Mesendoderm (in vitro differentiated cells): ENCODE results near the gene SP140.

Experiments used
- DNase-seq: peaks from one replicate; pipeline ENCODE4 v3.0.0; 2013
- H2AK5ac ChIP-seq: 2 replicates; pipeline ENCODE4 v1.6.1; 2013; ENCODE audit warnings: low read length, inconsistent platforms
- H2BK120ac ChIP-seq: 2 replicates; pipeline ENCODE4 v1.6.1; 2013; ENCODE audit warnings: low read depth, mild to moderate bottlenecking, low read length, moderate library complexity, mixed read lengths
- H2BK15ac ChIP-seq: replicated peaks from 2 replicates; pipeline ENCODE4 v1.6.1; 2013; ENCODE audit warnings: low read depth, mild to moderate bottlenecking, moderate library complexity
- H2BK5ac ChIP-seq: 2 replicates; pipeline ENCODE4 v1.6.1; 2013; ENCODE audit warnings: low read length, inconsistent platforms
- H3K18ac ChIP-seq: 2 replicates; pipeline ENCODE4 v1.6.1; 2013; ENCODE audit warnings: mild to moderate bottlenecking, low read length, mixed read lengths
- H3K23ac ChIP-seq: one replicate; pipeline ENCODE4 v1.6.1; 2013; ENCODE audit warnings: low read length
- H3K27ac ChIP-seq: 2 replicates; pipeline ENCODE4 v1.5.1; 2013; ENCODE audit warnings: low read depth, mild to moderate bottlenecking, inconsistent platforms, low read length, moderate library complexity
- H3K27me3 ChIP-seq: 2 replicates; pipeline ENCODE4 v1.6.1; 2013; ENCODE audit warnings: low read length, control low read depth, mild to moderate bottlenecking, inconsistent platforms; ENCODE audit not compliant: insufficient read depth, poor library complexity
- H3K36me3 ChIP-seq: 2 replicates; pipeline ENCODE4 v1.6.1; 2013; ENCODE audit warnings: low read length, inconsistent platforms; ENCODE audit not compliant: control insufficient read depth, insufficient read depth
- H3K4ac ChIP-seq: one replicate; pipeline ENCODE4 v1.6.1; 2013; ENCODE audit warnings: low read depth, mild to moderate bottlenecking, low read length, moderate library complexity
- H3K4me1 ChIP-seq: 2 replicates; pipeline ENCODE4 v1.6.1; 2013; ENCODE audit warnings: low read depth, low read length, inconsistent platforms; ENCODE audit not compliant: control insufficient read depth
- H3K4me2 ChIP-seq: 2 replicates; pipeline ENCODE4 v1.6.1; 2013; ENCODE audit warnings: low read length
- H3K4me3 ChIP-seq: 2 replicates; pipeline ENCODE4 v1.5.1; 2013; ENCODE audit warnings: mild to moderate bottlenecking, low read length
- H3K56ac ChIP-seq: one replicate; pipeline ENCODE4 v1.6.1; 2013; ENCODE audit warnings: low read length
- H3K79me1 ChIP-seq: 2 replicates; pipeline ENCODE4 v1.6.1; 2013; ENCODE audit warnings: low read length, inconsistent platforms
- H3K79me2 ChIP-seq: 2 replicates; pipeline ENCODE4 v1.6.1; 2013; ENCODE audit warnings: mild to moderate bottlenecking, low read length; ENCODE audit not compliant: control insufficient read depth, insufficient read depth
- H3K9ac ChIP-seq: 2 replicates; pipeline ENCODE4 v1.6.1; 2013; ENCODE audit warnings: low read length, inconsistent platforms
- H4K5ac ChIP-seq: one replicate; pipeline ENCODE4 v1.6.1; 2013; ENCODE audit warnings: low read length
- H4K8ac ChIP-seq: one replicate; pipeline ENCODE4 v1.6.1; 2013; ENCODE audit warnings: low read depth, mild to moderate bottlenecking, control low read depth, low read length, moderate library complexity
- WGBS: extraction: QIAGEN DNeasy Blood & Tissue Kit; methylation state at CpG from one replicate; pipeline ENCODE4 v1.1.7; 2013; ENCODE audit warnings: low lambda C conversion rate, missing lambda C conversion rate; ENCODE audit not compliant: insufficient coverage; ENCODE audit errors: extremely low coverage; 5-methylcytosine and 5-hydroxymethylcytosine counted together

The SP140 gene

DNA sequence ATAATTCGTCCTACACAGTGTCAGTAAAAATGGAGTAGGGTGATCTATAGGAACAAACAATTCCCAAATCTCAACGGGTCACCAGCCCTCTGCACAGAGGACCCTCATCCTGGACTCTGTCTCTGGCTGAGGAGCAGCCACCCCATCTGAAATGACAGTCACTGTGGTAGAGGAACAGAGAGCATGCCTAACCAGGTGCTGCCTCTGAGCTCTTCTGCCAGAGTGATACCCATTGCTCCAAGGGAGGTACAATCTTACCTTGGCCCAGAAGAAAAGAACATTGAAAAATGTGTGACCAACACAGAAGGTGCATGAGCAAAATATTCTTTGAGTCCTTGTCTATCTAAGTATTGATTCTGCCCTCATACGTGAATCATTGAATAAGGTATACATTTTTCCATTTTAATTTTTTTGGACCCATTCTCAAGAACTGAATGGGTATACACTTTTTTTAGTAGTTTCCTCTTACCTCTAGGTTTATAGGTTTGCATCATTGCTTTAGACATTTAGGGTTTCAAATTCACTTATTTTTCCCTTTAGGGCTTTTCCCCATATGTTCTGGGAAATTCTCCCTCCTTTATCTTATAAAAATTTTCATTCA, 8.7 kb downstream of the SP140 start:
- H3K79me2 ChIP-seq: no peaks in the 10 kb centered on the region
- no peak overlapping the region for H3K9ac ChIP-seq
- DNase-seq: no peak
- no peak overlapping the region for H2BK120ac ChIP-seq
- no peak overlapping the region for H4K5ac ChIP-seq
- no peaks in the 10 kb centered on the region for H3K4me1 ChIP-seq
- H2BK5ac ChIP-seq: no peak overlapping the region
- H3K27ac ChIP-seq: no peak overlapping the region
- no peak overlapping the region for H2AK5ac ChIP-seq
- no peak overlapping the region for H2BK15ac ChIP-seq
- no peaks in the 10 kb centered on the region for H3K79me1 ChIP-seq
- WGBS: no CpG with 5 or more reads among the region's 3 CpGs
- H3K4me2 ChIP-seq: no peak overlapping the region
- no peak overlapping the region for H3K18ac ChIP-seq
- H3K56ac ChIP-seq: no peak overlapping the region
- H3K4ac ChIP-seq: no peak overlapping the region
- H3K23ac ChIP-seq: no peak overlapping the region
- no peak overlapping the region for H3K4me3 ChIP-seq
- H4K8ac ChIP-seq: no peak overlapping the region
- no peaks in the 10 kb centered on the region for H3K36me3 ChIP-seq
- H3K27me3 ChIP-seq: no peaks in the 10 kb centered on the region

DNA sequence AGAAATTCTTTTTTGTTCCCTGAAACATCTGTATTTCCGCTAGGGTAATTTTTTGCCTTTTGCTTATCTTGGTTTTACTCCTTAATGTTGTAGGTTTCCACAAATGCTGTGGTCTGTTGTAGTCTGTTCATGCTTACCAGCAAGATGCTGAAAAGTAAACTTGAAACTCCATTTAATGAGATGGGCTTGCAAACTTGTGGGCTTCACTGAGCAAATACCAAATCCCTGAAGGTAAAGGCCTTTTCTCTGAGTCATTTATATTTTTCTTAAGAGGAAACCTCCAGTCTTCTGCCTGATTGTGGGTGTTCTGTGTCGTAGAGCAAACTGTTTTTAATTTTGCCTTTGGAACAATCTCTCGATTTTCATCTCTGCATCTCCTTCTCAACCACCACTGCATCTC, 9.3 kb downstream of the SP140 start:
- H3K18ac ChIP-seq: no peak overlapping the region
- H3K56ac ChIP-seq: no peak overlapping the region
- no peak overlapping the region for H3K23ac ChIP-seq
- no peak overlapping the region for H3K4me3 ChIP-seq
- no peak overlapping the region for H2AK5ac ChIP-seq
- H3K4me2 ChIP-seq: no peak overlapping the region
- H3K27me3 ChIP-seq: no peaks in the 10 kb centered on the region
- H3K79me1 ChIP-seq: no peaks in the 10 kb centered on the region
- H3K4me1 ChIP-seq: no peaks in the 10 kb centered on the region
- no peak overlapping the region for H2BK120ac ChIP-seq
- no peak for DNase-seq
- H3K27ac ChIP-seq: no peak overlapping the region
- no peak overlapping the region for H3K4ac ChIP-seq
- H3K9ac ChIP-seq: no peak overlapping the region
- no peak overlapping the region for H2BK15ac ChIP-seq
- no peak overlapping the region for H4K8ac ChIP-seq
- WGBS: no CpG with 5 or more reads among the region's 3 CpGs
- no peak overlapping the region for H4K5ac ChIP-seq
- H2BK5ac ChIP-seq: no peak overlapping the region
- H3K79me2 ChIP-seq: no peaks in the 10 kb centered on the region
- no peaks in the 10 kb centered on the region for H3K36me3 ChIP-seq

DNA sequence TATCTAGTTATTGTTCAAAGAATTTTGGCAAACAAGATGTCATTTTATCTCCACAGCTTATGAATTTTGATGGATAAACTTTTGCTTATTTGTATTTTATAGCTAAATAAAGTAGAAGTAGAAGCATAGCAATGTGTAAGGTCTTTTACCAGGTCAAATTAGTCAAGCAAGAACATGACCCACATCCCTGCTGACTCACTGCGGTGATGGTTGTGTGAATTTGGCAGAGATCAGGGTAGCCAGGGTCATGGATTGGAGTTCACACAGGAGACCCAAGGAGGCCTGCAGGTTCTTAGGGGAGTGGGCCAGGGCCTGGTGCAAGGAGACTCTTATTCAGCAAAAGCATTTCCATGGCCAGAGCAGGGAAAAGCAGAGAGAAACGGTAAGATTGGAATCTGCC, 18.7 kb downstream of the SP140 start:
- no peak overlapping the region for H2BK15ac ChIP-seq
- H3K4me2 ChIP-seq: no peak overlapping the region
- H3K9ac ChIP-seq: no peak overlapping the region
- no peaks in the 10 kb centered on the region for H3K79me2 ChIP-seq
- H3K56ac ChIP-seq: no peak overlapping the region
- no peak overlapping the region for H3K4ac ChIP-seq
- no peaks in the 10 kb centered on the region for H3K27me3 ChIP-seq
- no CpG with 5 or more reads among the region's 2 CpGs for WGBS
- H2AK5ac ChIP-seq: no peak overlapping the region
- no peak overlapping the region for H3K27ac ChIP-seq
- no peak overlapping the region for H2BK120ac ChIP-seq
- no peak overlapping the region for H4K5ac ChIP-seq
- H3K4me1 ChIP-seq: no peaks in the 10 kb centered on the region
- DNase-seq: no peak
- no peak overlapping the region for H2BK5ac ChIP-seq
- no peak overlapping the region for H3K23ac ChIP-seq
- no peak overlapping the region for H3K4me3 ChIP-seq
- H4K8ac ChIP-seq: no peak overlapping the region
- H3K36me3 ChIP-seq: no peaks in the 10 kb centered on the region
- no peaks in the 10 kb centered on the region for H3K79me1 ChIP-seq
- H3K18ac ChIP-seq: no peak overlapping the region

DNA sequence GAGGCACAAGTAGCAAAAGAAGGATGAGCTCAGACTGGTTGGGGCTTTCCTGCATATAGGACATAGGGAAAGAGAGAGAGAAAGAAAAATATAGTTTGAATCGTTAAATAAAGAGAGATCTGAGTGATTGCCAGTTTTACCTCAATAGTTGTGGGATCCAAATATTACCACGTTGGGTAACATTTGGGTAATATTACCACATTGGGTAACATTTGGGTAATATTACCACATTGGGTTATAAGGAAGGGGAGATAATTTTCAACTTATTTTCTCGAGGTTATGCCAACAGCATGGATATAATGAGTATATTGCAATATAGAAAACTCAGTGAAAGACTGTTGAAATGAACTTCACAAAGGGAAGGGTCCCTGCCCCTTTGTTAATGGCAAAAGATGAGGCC, 20.7 kb downstream of the SP140 start:
- no CpG with 5 or more reads among the region's 3 CpGs for WGBS
- no peak overlapping the region for H3K18ac ChIP-seq

DNA sequence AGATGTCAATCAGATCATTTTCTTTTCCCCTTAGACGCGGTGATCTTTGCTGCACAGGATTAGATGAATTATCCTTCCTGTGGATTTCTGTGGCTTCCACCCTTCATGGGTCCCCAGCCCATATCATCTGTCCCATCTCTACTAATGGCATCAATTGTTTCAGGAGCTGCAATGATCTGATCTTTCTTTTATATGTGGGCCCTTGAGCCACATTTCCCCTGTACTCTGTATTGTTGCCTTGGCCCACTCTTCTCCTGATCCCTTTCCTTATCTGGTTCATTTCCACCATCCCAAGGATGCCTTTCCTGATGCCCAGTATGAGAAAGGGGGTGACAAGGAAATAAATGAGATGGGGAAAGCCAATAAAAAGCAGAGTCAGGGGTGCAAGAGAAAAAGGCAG, 24.7 kb downstream of the SP140 start:
- H2BK15ac ChIP-seq: no peak overlapping the region
- no peak for DNase-seq
- H3K79me1 ChIP-seq: no peaks in the 10 kb centered on the region
- no peak overlapping the region for H2AK5ac ChIP-seq
- H3K56ac ChIP-seq: no peak overlapping the region
- H3K4me3 ChIP-seq: no peak overlapping the region
- no peaks in the 10 kb centered on the region for H3K79me2 ChIP-seq
- no peak overlapping the region for H3K4me2 ChIP-seq
- no peaks in the 10 kb centered on the region for H3K36me3 ChIP-seq
- WGBS: no CpG with 5 or more reads among the region's 2 CpGs
- no peak overlapping the region for H2BK120ac ChIP-seq
- no peaks in the 10 kb centered on the region for H3K4me1 ChIP-seq
- no peak overlapping the region for H4K8ac ChIP-seq
- no peak overlapping the region for H2BK5ac ChIP-seq
- no peak overlapping the region for H3K9ac ChIP-seq
- H3K18ac ChIP-seq: no peak overlapping the region
- H3K27me3 ChIP-seq: no peaks in the 10 kb centered on the region
- no peak overlapping the region for H4K5ac ChIP-seq
- no peak overlapping the region for H3K27ac ChIP-seq
- H3K23ac ChIP-seq: no peak overlapping the region
- H3K4ac ChIP-seq: no peak overlapping the region

More for the DNA sequence above, 20.7 kb downstream of the SP140 start:
- H2BK15ac ChIP-seq: no peak overlapping the region
- H4K8ac ChIP-seq: no peak overlapping the region
- no peak overlapping the region for H3K4me3 ChIP-seq
- no peaks in the 10 kb centered on the region for H3K79me2 ChIP-seq
- no peak for DNase-seq
- no peak overlapping the region for H3K4ac ChIP-seq
- no peak overlapping the region for H2AK5ac ChIP-seq
- H3K36me3 ChIP-seq: no peaks in the 10 kb centered on the region
- H4K5ac ChIP-seq: no peak overlapping the region
- H3K56ac ChIP-seq: no peak overlapping the region
- no peak overlapping the region for H2BK5ac ChIP-seq
- no peak overlapping the region for H3K23ac ChIP-seq
- H3K27me3 ChIP-seq: no peaks in the 10 kb centered on the region
- H3K4me2 ChIP-seq: no peak overlapping the region
- H3K4me1 ChIP-seq: no peaks in the 10 kb centered on the region
- H3K9ac ChIP-seq: no peak overlapping the region
- no peaks in the 10 kb centered on the region for H3K79me1 ChIP-seq
- no peak overlapping the region for H2BK120ac ChIP-seq
- no peak overlapping the region for H3K27ac ChIP-seq

DNA sequence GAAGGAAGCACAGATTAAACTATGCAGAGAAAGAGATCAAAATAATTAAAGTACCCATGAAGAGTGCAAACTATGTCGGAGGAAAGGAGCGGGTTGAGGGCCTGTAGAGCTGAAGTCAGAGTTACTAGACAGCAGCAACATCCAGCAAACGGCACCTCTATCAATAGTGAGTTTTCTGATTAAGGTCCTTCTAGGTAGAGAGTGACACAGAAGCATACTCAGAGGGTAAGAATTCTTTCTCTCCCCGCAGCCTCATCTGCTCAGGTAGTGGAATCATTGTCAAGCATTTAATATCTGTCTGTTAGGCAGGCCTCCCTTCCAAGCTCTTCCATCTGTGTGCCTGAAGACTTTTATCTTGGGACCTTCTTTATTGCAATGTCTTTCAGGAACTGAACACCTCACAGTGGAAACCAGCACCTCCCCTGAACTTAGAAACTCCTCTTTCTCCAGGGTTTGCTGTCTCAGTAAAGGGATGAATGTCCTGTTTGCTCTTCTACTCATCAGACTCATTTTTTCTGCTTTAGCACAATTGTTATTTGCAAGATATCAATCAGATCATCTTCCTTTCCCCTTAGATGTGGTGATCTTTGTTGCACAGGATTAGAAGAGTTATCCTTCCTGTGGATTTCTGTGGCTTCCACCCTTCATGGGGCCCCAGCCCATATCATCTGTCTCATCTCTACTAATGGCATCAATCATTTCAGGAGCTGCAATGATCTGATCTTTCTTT, 28.8 kb downstream of the SP140 start:
- Histone ChIP-seq H3K9ac (no peak overlapping the region), H3K4ac (no peak overlapping the region), H3K4me2 (no peak overlapping the region), H3K18ac (no peak overlapping the region), H2BK5ac (no peak overlapping the region), H3K27ac (no peak overlapping the region), H4K5ac (no peak overlapping the region), H3K4me3 (no peak overlapping the region), H3K56ac (no peak overlapping the region), H3K27me3 (no peaks in the 10 kb centered on the region), H3K23ac (no peak overlapping the region), H2BK15ac (no peak overlapping the region), H3K36me3 (no peaks in the 10 kb centered on the region), H3K79me2 (no peaks in the 10 kb centered on the region), H3K79me1 (no peaks in the 10 kb centered on the region), H2AK5ac (no peak overlapping the region), H4K8ac (no peak overlapping the region), H3K4me1 (no peaks in the 10 kb centered on the region), H2BK120ac (no peak overlapping the region)
- no CpG with 5 or more reads among the region's 4 CpGs for WGBS
- no peak for DNase-seq
